Fibroblast of mammary gland (primary cell): ENCODE results near the gene RNF208.

Source experiments
- DNase-seq: peaks from one replicate; pipeline ENCODE4 v3.0.0-alpha.2; 2010; ENCODE audit warnings: low read depth
- H3K4me3 ChIP-seq: 2 replicates; pipeline ENCODE4 v1.5.1; 2011; ENCODE audit warnings: low read depth, mild to moderate bottlenecking, low read length, moderate library complexity; ENCODE audit not compliant: control insufficient read depth
- TF ChIP-seq, protein P1 (sequence below): conservative IDR thresholded peaks from 2 replicates; pipeline ENCODE4 v1.5.1; 2011; ENCODE audit warnings: low read depth, low read length, inconsistent platforms; ENCODE audit not compliant: control insufficient read depth, insufficient read depth

RNF208 gene

DNA sequence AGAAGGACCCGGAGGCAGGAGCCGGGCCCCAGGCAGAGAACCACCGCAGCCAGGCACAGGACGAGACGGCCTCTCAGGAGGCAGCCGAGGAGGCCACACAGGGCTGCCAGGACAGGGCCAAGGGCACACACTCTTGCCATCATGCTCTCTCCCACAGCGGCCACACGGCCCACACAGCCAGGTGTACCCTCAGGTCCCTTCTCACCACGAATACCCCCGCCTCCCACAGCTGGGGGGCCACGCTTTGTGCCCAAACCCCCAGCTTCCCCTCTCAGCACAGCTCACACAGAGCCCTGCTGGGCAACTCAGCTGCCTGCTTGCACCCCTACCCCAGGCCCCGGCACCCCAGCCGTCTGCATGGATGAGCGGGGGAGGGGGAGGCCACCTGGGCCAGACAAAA is 28.3 kb downstream of the RNF208 start:
- TF ChIP-seq, protein P1, sequence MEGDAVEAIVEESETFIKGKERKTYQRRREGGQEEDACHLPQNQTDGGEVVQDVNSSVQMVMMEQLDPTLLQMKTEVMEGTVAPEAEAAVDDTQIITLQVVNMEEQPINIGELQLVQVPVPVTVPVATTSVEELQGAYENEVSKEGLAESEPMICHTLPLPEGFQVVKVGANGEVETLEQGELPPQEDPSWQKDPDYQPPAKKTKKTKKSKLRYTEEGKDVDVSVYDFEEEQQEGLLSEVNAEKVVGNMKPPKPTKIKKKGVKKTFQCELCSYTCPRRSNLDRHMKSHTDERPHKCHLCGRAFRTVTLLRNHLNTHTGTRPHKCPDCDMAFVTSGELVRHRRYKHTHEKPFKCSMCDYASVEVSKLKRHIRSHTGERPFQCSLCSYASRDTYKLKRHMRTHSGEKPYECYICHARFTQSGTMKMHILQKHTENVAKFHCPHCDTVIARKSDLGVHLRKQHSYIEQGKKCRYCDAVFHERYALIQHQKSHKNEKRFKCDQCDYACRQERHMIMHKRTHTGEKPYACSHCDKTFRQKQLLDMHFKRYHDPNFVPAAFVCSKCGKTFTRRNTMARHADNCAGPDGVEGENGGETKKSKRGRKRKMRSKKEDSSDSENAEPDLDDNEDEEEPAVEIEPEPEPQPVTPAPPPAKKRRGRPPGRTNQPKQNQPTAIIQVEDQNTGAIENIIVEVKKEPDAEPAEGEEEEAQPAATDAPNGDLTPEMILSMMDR, result no peak
- no peak overlapping the region for H3K4me3 ChIP-seq
- no peak for DNase-seq

DNA sequence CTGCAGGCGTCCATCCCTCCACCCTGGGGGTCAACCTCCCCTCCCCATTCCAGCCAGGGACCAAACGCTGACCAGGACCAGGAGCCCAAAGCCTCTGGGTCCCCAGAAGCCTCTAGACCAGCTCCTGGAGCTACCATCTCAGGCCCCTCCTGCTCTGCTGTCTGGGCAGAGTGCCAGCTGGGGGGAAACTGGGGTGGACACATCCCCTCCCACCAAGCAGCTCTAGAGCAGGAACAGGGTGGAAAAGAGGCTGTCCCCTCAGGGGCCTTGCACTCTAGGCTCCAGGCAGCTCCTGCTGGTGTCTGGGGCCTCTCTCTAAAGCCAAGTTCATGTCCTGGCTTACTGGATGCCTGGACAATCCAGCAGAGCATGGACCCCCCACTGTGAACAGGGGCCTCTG is 29.2 kb downstream of the RNF208 start:
- TF ChIP-seq, protein P1, result no peak
- H3K4me3 ChIP-seq, result no peak overlapping the region
- no peak for DNase-seq

DNA sequence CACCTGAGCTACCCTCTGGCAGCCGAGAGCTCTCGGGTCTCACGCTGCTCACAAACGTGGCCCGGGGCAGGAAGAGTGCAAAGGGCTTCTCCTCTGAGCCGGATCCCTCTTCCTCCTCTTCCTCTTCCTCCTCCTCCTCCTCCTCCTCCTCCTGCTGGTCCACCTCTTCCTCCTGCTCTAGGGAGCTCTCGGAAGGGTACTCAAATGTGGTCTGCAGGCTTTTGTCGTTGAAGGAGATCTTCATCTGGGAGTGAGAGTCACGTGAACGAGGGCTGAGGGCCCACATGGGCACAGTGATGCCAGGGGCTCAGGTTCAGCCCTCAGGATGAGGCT is 29.6 kb downstream of the RNF208 start:
- no peak for DNase-seq
- TF ChIP-seq, protein P1, result no peak
- no peak overlapping the region for H3K4me3 ChIP-seq

DNA sequence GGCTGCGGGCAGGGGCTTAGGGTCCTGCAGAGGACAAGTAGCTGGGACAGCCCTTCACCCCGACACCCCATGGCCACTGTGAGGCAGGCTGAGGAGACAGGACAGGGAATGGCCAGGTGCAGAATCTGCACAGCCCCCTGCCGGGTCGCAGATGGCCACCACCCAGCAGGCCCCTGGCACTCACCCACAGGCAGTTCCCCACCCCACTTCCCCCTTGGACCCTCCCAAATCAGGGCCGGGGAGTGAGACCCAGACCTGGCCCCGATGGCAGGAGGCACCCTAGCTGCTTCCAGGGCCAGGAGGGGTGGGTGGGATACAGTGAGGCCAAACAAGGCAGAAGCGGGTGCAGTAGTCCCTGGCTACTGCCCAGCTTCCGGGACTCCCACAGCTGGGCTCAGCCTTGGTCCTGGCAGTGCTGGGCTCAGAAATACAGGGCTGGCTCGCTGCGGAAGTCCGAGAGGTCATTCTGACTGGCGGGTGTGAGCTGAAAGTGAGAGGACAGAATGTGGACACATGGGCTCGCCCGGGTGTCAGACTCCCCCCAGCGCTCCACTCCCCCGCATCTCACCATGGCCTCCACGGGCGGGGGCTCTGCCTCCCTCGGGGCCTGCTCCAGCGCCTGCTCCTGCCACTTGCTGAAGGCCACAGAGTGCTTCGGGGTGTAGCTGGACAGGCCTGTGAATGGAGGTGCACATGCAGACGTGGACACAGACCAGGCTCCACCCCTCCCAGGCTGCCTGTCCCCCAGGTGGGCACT is 30.2 kb downstream of the RNF208 start:
- TF ChIP-seq, protein P1, result no peak
- H3K4me3 ChIP-seq, result no peak overlapping the region
- no peak for DNase-seq

DNA sequence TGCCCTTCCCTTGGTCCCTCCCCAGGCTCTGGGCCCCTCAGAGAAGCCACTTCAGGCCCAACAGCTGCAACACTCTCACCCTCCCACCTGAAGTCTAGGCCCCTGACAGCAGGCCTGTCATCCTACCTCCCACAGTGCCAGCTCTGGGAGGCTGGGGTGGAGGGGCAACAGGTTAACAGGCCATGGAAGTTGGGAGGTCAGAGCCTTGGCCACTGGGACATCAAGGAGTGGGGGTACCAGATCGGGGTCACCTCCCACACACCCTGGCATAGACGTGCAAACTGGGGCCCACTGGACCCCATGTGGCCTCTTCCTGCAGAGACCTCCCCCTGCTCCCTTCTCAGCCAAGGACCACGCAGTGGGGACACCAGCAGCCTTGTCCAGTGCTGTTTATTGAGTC is 30.8 kb downstream of the RNF208 start:
- TF ChIP-seq, protein P1, result no peak
- DNase-seq, result no peak
- no peak overlapping the region for H3K4me3 ChIP-seq

DNA sequence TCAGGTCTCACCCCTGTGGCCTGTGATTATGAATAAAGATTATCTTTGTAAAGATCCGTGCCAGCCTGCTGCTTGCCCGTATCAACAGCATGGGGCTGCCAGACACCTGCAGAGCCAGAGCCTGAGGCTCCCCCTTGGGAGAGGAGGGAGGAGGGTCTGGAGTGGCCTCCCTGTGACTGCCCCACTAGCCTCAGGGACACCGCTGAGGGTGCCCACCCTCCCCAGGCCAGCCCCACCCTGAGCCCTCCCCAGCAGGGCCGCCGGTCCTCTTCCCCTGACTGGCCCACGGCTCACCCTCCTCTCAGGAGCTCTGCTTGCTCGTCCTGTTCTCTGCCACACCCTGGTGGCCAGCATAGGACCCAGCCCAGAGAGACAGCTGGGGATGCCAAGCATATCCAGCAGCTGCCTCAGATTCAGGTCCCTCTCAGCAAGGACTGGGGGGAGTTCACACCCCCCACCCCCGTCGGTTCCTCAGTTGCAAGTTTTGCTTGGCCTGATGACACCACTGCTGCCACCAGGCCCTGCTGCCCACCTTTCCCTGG is 31.7 kb downstream of the RNF208 start:
- DNase-seq, result no peak
- H3K4me3 ChIP-seq, result no peak overlapping the region
- TF ChIP-seq, protein P1, result no peak
